NCI-H2107 treated with DMSO at 0.1 percent for 48 hours (cell line): ENCODE results near the gene BLTP2.
"Not testable (repeated sequence)": the region's sequence is repeated elsewhere in the genome, so short reads cannot be mapped to it uniquely, and the experiment has no call there.

Experiments
- DNase-seq: peaks from one replicate; lab custom pipeline; 2025; ENCODE audit not compliant: unreplicated experiment; lab: John Stamatoyannopoulos, UW

BLTP2 gene

GRCh38 chr17:28644787-28645575 lies at the start of gene BLTP2:
Gene BLTP2, minus strand, starts transcription at chr17:28645158. Its CDS starts 102 bp downstream, at chr17:28645056.
- peak; percentile 73 for DNase-seq

GRCh38 chr17:28693869-28694268 lies 48.9 kb upstream of the BLTP2 start:
- DNase-seq = no peak

GRCh38 chr17:28689011-28689410 lies 44.1 kb upstream of the BLTP2 start:
- no peak for DNase-seq

GRCh38 chr17:28688481-28688880 lies 43.5 kb upstream of the BLTP2 start:
- DNase-seq = no peak

GRCh38 chr17:28686296-28686695 lies 41.3 kb upstream of the BLTP2 start:
- no peak for DNase-seq

GRCh38 chr17:28685366-28685765 lies 40.4 kb upstream of the BLTP2 start:
- no peak for DNase-seq

GRCh38 chr17:28684963-28685362 lies 40.0 kb upstream of the BLTP2 start:
- DNase-seq = peak; percentile 8

- no peak for DNase-seq
Observed at GRCh38 chr17:28682655-28683054, 37.7 kb upstream of the BLTP2 start.

GRCh38 chr17:28675980-28676379 lies 31.0 kb upstream of the BLTP2 start:
- DNase-seq = peak; percentile 86

GRCh38 chr17:28675490-28675889 lies 30.5 kb upstream of the BLTP2 start:
- no peak for DNase-seq

- no peak for DNase-seq
Observed at GRCh38 chr17:28669918-28670317, 25.0 kb upstream of the BLTP2 start.

- DNase-seq = peak; percentile 29
Observed at GRCh38 chr17:28667870-28668269, 22.9 kb upstream of the BLTP2 start.

- DNase-seq = no peak
Observed at GRCh38 chr17:28665994-28666393, 21.0 kb upstream of the BLTP2 start.

GRCh38 chr17:28663723-28664122 lies 18.8 kb upstream of the BLTP2 start:
- DNase-seq = no peak

GRCh38 chr17:28662527-28662829 lies 17.5 kb upstream of the BLTP2 start:
- no peak for DNase-seq

GRCh38 chr17:28661635-28662526 lies 16.9 kb upstream of the BLTP2 start, which contains the start of the genes SDF2 and SUPT6H:
Gene SDF2, minus strand, starts transcription at chr17:28661906. Its CDS starts 30 bp downstream, at chr17:28661876.
Gene SUPT6H, plus strand, starts transcription at chr17:28662205. Its CDS starts 11,197 bp downstream, at chr17:28673402.
- DNase-seq = peak; percentile 88

- not testable (repeated sequence) for DNase-seq
Observed at GRCh38 chr17:28659497-28659881, 14.5 kb upstream of the BLTP2 start.

- DNase-seq = not testable (repeated sequence)
Observed at GRCh38 chr17:28658766-28659496, 14.0 kb upstream of the BLTP2 start.

- DNase-seq = not testable (repeated sequence)
Observed at GRCh38 chr17:28658342-28658741, 13.4 kb upstream of the BLTP2 start.

GRCh38 chr17:28657756-28658155 lies 12.8 kb upstream of the BLTP2 start:
- DNase-seq = no peak

- no peak for DNase-seq
Observed at GRCh38 chr17:28655160-28655559, 10.2 kb upstream of the BLTP2 start.
